Kidney epithelial cell (primary cell): Measurements from ENCODE around the gene NUAK1. TPM values are rescaled to one million over a fixed set of nuclear protein-coding genes. Genes with fewer than 3 reads are reported as not detected.

Source experiments
- DNase-seq: peaks from one replicate; pipeline ENCODE4 v3.0.0-alpha.2; 2010; ENCODE audit warnings: low read depth
- H3K27me3 ChIP-seq: 2 replicates; pipeline ENCODE4 v1.6.0; 2011; ENCODE audit warnings: low read length; ENCODE audit not compliant: control insufficient read depth, insufficient read depth
- H3K36me3 ChIP-seq: 2 replicates; pipeline ENCODE4 v1.5.1; 2011; ENCODE audit warnings: low read length; ENCODE audit not compliant: control insufficient read depth, insufficient read depth
- H3K4me3 ChIP-seq: 2 replicates; pipeline ENCODE4 v1.5.1; 2011; ENCODE audit warnings: low read depth, mild to moderate bottlenecking, control low read depth, low read length
- CTCF ChIP-seq: IDR thresholded peaks from 2 replicates; pipeline ENCODE4 v1.5.1; 2011; ENCODE audit warnings: mild to moderate bottlenecking, moderate library complexity, low read length, control low read depth, inconsistent platforms; ENCODE audit not compliant: insufficient read depth, poor library complexity, severe bottlenecking
- total RNA-seq: library from RNA; depleted of rRNA; stranded (reverse); fragments of >200 nt; gene quantifications from 2 replicates; pipeline ENCODE4 v1.2.3, GENCODE V29; 2015

The NUAK1 gene
- total RNA-seq, 1 donor from 2014 or later = 38.2 TPM

- H3K27me3 ChIP-seq = no peaks in the 10 kb centered on the region
- no peak for TF ChIP-seq CTCF
- no peak for DNase-seq
- H3K36me3 ChIP-seq = peaks cover 3% of the 10 kb centered on the region
- H3K4me3 ChIP-seq = no peak overlapping the region
These were observed 76.1 kb downstream of the NUAK1 start for GRCh38 chr12:106062693-106063092.

DNA sequence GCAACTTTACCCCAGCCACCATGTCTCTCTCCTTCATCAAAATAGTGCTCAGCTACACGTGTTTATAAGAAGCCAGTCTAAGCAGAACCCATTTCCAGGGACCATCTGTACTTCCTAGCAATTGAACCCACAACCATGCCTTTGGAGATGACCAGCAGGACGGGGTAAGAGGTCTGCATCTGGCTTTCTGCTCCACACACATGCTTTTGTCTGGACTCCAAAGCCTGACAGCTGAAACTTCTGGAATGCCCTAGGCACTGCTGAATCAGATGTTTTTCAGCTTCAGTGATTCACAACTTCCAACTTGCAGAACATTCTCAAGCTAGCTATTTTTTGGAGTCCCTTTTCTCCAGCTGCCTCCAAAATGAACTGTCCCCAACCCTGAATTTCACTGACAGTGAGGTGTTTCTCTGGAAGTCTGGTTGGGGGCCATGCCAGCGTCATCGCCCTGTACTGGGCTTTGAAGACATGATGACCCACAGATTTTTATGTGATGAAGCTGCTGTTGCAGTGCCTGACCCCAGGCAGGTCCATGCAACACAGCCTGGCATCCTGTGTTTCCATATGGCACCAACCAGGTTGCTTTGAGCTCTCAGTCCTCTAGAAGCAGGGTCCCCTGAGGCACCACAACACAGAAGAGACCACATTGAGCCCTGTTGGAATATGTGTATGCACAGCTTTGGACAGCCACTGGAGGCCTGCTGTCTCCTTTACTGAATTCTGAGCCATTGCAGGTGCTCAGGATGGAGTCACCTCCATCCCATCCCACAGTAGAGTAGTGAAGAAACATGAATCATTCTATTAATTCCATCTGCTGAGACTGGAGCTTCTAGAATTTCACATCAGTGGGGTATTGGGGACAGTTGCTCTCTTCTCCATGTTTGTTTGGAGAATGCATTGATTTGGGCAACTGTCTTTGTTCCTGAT, 80.2 kb downstream of the NUAK1 start:
- DNase-seq = no peak
- Histone ChIP-seq H3K36me3 (no peaks in the 10 kb centered on the region), H3K4me3 (no peak overlapping the region), H3K27me3 (no peaks in the 10 kb centered on the region)
- TF ChIP-seq CTCF = no peak

DNA sequence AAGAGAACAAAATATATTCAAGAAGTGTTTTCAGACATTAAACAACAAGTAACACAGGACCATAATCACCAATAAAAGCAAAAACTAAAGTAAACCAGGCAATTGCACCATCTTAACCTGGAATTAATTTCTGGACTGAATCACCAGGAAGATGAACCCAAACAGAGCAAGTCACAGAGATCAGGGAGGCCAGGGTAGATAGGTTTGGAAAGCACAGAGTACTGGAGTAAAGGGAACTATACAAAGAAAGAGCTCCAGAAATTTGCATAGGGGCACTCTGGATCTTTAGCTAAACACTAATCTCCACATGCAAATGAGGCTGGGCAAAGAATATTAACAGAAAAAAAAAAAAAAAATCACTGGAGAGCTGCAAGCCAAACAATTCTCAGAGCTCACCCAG, 84.7 kb downstream of the NUAK1 start:
- no peak for DNase-seq
- TF ChIP-seq CTCF = no peak
- no peak overlapping the region for H3K4me3 ChIP-seq
- H3K27me3 ChIP-seq = no peaks in the 10 kb centered on the region
- H3K36me3 ChIP-seq = no peaks in the 10 kb centered on the region

GRCh38 chr12:106051853-106052531, 86.8 kb downstream of the NUAK1 start:
- H3K27me3 ChIP-seq = no peaks in the 10 kb centered on the region
- no peak overlapping the region for H3K4me3 ChIP-seq
- no peaks in the 10 kb centered on the region for H3K36me3 ChIP-seq
- no peak for TF ChIP-seq CTCF
- no peak for DNase-seq

DNA sequence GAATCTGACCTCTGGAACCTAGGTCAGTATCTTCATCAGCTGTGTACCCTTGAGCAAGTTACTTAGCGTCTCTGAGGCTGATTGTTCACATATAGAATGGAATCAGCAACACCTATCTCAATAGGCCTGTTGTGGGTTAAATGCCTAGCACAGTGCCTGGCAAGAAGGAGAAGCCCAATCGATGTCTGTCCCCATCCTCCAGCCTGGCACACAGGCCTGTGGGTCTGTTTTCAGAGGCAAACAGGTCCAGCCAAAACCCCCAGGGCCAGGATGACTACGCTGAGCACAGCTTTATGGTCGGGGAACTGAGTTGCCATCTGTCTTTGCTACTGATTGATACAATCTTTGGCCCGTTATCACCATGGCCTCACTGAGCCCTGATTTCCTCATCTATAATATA, 89.2 kb downstream of the NUAK1 start:
- DNase-seq = no peak
- no peaks in the 10 kb centered on the region for H3K36me3 ChIP-seq
- H3K27me3 ChIP-seq = no peaks in the 10 kb centered on the region
- TF ChIP-seq CTCF = no peak
- H3K4me3 ChIP-seq = no peak overlapping the region
